Measurements from ENCODE around the gene MS4A14. TPM values are rescaled to one million over a fixed set of nuclear protein-coding genes. Genes with fewer than 3 reads are reported as not detected.

The MS4A14 gene
- total and polyA plus RNA-seq, 4 donors, result 0.06 to 1.1 (median 0.18) TPM

- peaks cover 0 to 5% (median 0%) of the 10 kb centered on the region in 4 donors for H3K27me3 ChIP-seq (ENCODE audit: control insufficient read depth in 4 of 4, insufficient read depth in 4 of 4, low read length in 3 of 4)
- no peak overlapping the region for H3K4me3 ChIP-seq (ENCODE audit: low read depth in 1 of 3, low read length in 3 of 3)
- TF ChIP-seq CTCF (IDR thresholded peaks at IDR 0.05; ENCODE audit: low read depth, low read length, missing input control), result no peak
- no peak for TF ChIP-seq TAF1 (conservative IDR thresholded peaks at IDR 0.05)
- TF ChIP-seq FOXA2 (IDR thresholded peaks at IDR 0.05), result no peak
- TF ChIP-seq JUND (IDR thresholded peaks at IDR 0.05), result no peak
- no peak for TF ChIP-seq EGR1 (IDR thresholded peaks at IDR 0.05; ENCODE audit: low read depth in 2 of 2)
- no peak for TF ChIP-seq MAX (IDR thresholded peaks at IDR 0.05)
- no peak for TF ChIP-seq REST (IDR thresholded peaks at IDR 0.05)
- no peak overlapping the region for H3K9ac ChIP-seq (ENCODE audit: low read depth in 1 of 2, low read length in 2 of 2)
- no peaks in the 10 kb centered on the region for H3K4me1 ChIP-seq (ENCODE audit: control insufficient read depth in 4 of 4, insufficient read depth in 4 of 4, low read length in 3 of 4)
- no peak overlapping the region for H3K27ac ChIP-seq (ENCODE audit: low read depth in 1 of 2, low read length in 2 of 2)
- H3K9me3 ChIP-seq (ENCODE audit: control insufficient read depth in 4 of 4, low read length in 3 of 4), result no peaks in the 10 kb centered on the region
- 66% methylated on average over 7 of the region's 7 CpGs for WGBS
- no peaks in the 10 kb centered on the region for H3K36me3 ChIP-seq (ENCODE audit: control insufficient read depth in 4 of 4, insufficient read depth in 3 of 4, low read depth in 1 of 4, low read length in 3 of 4)
- no peak for DNase-seq (ENCODE audit: low spot score)
Measured at GRCh38 chr11:60394666-60395380, 1.4 kb upstream of the MS4A14 start.

GRCh38 chr11:60396799-60397198, 540 bp downstream of the MS4A14 start:
- Histone ChIP-seq H3K9ac (ENCODE audit: low read depth in 1 of 2, low read length in 2 of 2) (no peak overlapping the region), H3K9me3 (ENCODE audit: control insufficient read depth in 4 of 4, low read length in 3 of 4) (no peaks in the 10 kb centered on the region), H3K27ac (ENCODE audit: low read depth in 1 of 2, low read length in 2 of 2) (no peak overlapping the region), H3K36me3 (ENCODE audit: control insufficient read depth in 4 of 4, insufficient read depth in 3 of 4, low read depth in 1 of 4, low read length in 3 of 4) (no peaks in the 10 kb centered on the region), H3K27me3 (ENCODE audit: control insufficient read depth in 4 of 4, insufficient read depth in 4 of 4, low read length in 3 of 4) (peaks cover 0 to 5% (median 0%) of the 10 kb centered on the region in 4 donors), H3K4me3 (ENCODE audit: low read depth in 1 of 3, low read length in 3 of 3) (no peak overlapping the region), H3K4me1 (ENCODE audit: control insufficient read depth in 4 of 4, insufficient read depth in 4 of 4, low read length in 3 of 4) (no peaks in the 10 kb centered on the region)
- WGBS, result 1% methylated on average over 1 of the region's 1 CpG
- no peak for DNase-seq (ENCODE audit: low spot score)
- TF ChIP-seq ATF3 (IDR thresholded peaks at IDR 0.05), result no peak
- no peak for TF ChIP-seq SP1 (IDR thresholded peaks at IDR 0.05)
- TF ChIP-seq MAX (IDR thresholded peaks at IDR 0.05), result no peak
- no peak for TF ChIP-seq FOXA2 (IDR thresholded peaks at IDR 0.05)
- no peak for TF ChIP-seq FOXA1 (IDR thresholded peaks at IDR 0.05)
- TF ChIP-seq JUND (IDR thresholded peaks at IDR 0.05), result no peak
- TF ChIP-seq TAF1 (conservative IDR thresholded peaks at IDR 0.05), result no peak
- TF ChIP-seq YY1 (IDR thresholded peaks at IDR 0.05), result no peak
- TF ChIP-seq REST (IDR thresholded peaks at IDR 0.05), result no peak
- TF ChIP-seq EGR1 (IDR thresholded peaks at IDR 0.05; ENCODE audit: low read depth in 2 of 2), result no peak
- no peak for TF ChIP-seq ZBTB33 (IDR thresholded peaks at IDR 0.05)
- no peak for TF ChIP-seq HNF4G (IDR thresholded peaks at IDR 0.05)
- TF ChIP-seq CTCF (IDR thresholded peaks at IDR 0.05; ENCODE audit: low read depth, low read length, missing input control), result no peak
- no peak for TF ChIP-seq NR2F2 (IDR thresholded peaks at IDR 0.05)
- TF ChIP-seq RAD21 (IDR thresholded peaks at IDR 0.05), result no peak
- no peak for TF ChIP-seq HNF4A (conservative IDR thresholded peaks at IDR 0.05)

Data from liver (tissue), 9 donors.